Heart right ventricle (tissue), 16 donors: ENCODE results near the gene FAM13C. TPM values are rescaled to one million over a fixed set of nuclear protein-coding genes. Genes with fewer than 3 reads are reported as not detected.

Experiments used
- ATAC-seq, 8 donors: fragments of 200-7000 bp; cut with Tn5 transposase; one replicate each; pipeline ENCODE4 v1.9.1; 2020; ENCODE audit warnings: mild to moderate bottlenecking in 8 of 8, moderate library complexity in 8 of 8, moderate number of reproducible peaks in 1 of 8
- DNase-seq, 2 donors: peaks; one replicate each; pipeline ENCODE4 v3.0.0-alpha.2; 2020
- H3K27ac ChIP-seq, 10 donors: fragments of 200-600 bp; sonication (generic) in 2 of 10; one replicate each; pipeline versions ENCODE4 v1.5.0 to v1.8.0; 2020 to 2022; ENCODE audit warnings: mild to moderate bottlenecking in 3 of 10
- H3K27me3 ChIP-seq, 7 donors: fragments of 200-600 bp; one replicate each; pipeline ENCODE4 v1.8.0; 2021 to 2022; ENCODE audit warnings: mild to moderate bottlenecking in 2 of 7
- H3K36me3 ChIP-seq, 9 donors: fragments of 200-600 bp; sonication (generic) in 1 of 9; one replicate each; pipeline versions ENCODE4 v1.5.0 to v1.8.0; 2020 to 2022; ENCODE audit warnings: mild to moderate bottlenecking in 2 of 9
- H3K4me1 ChIP-seq, 9 donors: fragments of 200-600 bp; sonication (generic) in 1 of 9; one replicate each; pipeline versions ENCODE4 v1.5.0 to v1.8.0; 2020 to 2022; ENCODE audit warnings: mild to moderate bottlenecking in 4 of 9
- H3K4me3 ChIP-seq, 10 donors: fragments of 200-600 bp; sonication (generic) in 2 of 10; one replicate each; pipeline versions ENCODE4 v1.5.0 to v1.8.0; 2020 to 2022; ENCODE audit warnings: mild to moderate bottlenecking in 7 of 10, moderate library complexity in 2 of 10
- H3K9me3 ChIP-seq, 11 donors: fragments of 200-600 bp in 10 of 11; sonication (generic) in 2 of 11; one replicate each; pipeline versions ENCODE4 v1.5.0 to v1.8.0; 2013 to 2022; ENCODE audit warnings: mild to moderate bottlenecking in 2 of 11, control low read depth in 1 of 11, moderate library complexity in 1 of 11
- CTCF ChIP-seq, 9 donors: fragments of 200-600 bp; sonication (generic) in 2 of 9; IDR thresholded peaks; one replicate each; pipeline versions ENCODE4 v1.5.0 to v1.8.0; 2021 to 2022; ENCODE audit warnings: antibody characterized with exemption in 9 of 9, mild to moderate bottlenecking in 5 of 9, moderate library complexity in 1 of 9
- WGBS, 2 donors: extraction: QIAGEN DNeasy Blood & Tissue Kit; methylation state at CpG; one replicate each; pipeline ENCODE4 v1.1.7; 2013; ENCODE audit warnings: inconsistent platforms in 1 of 2; 5-methylcytosine and 5-hydroxymethylcytosine counted together
- intact Hi-C, 10 donors: fragments of 100-400 bp; cut with DNase I; formaldehyde crosslinking; loops; one replicate each; pipeline versions ENCODE4 v1.11.1 to v1.14.2; 2022
- polyA plus RNA-seq, 2 donors: library from polyadenylated mRNA; stranded (reverse); fragments of 200-250 nt; gene quantifications; one replicate each; pipeline ENCODE4 v1.2.3, GENCODE V29; 2013
- total RNA-seq, 10 donors: library from RNA; stranded (reverse); fragmentation: NEBNext Ultra II Directional in 3 of 10; extraction: Animal tissue kit (Norgen Biotek cat#: 25700) in 3 of 10; gene quantifications; one replicate each; pipeline versions ENCODE4 v1.2.1 to v1.2.4, GENCODE V29; 2021 to 2023
- donor health status: Arrhythmogenic right ventricular cardiomyopathy.
- donor health status: ischemic (EF 13 %, LVEDD 7.1; RV severe dilation, severe dysfunction).
- donor health status: healthy with polysubstance abuse.
- donor health status: DM: no; HTN: yes; CAD: no.
- donor health status: DM: no; HTN: no; CAD: no.
- donor health status: ischemic (EF 25% LVEDD 6.9; RV normal size, moderate dysfunction).
- donor health status: ischemic (EF 25% LVEDD 5.7; RV mildly dilated, moderate dysfunction).
- donor health status: healthy.
- donor health status: DM: yes; HTN: yes; CAD: no.
- donor health status: Ischemic cardiomyopathy.
- donor health status: ischemic (EF 35%, LVEDD 5.7; RV mildly dilated, moderate dysfunction).
- donor health status: nonischemic (EF 11% LVEDD 7.7; RV severe dilation, severe dysfunction).
- donor health status: DM: yes; HTN: yes; CAD: no.
- donor health status: PGD.
- donor health status: ischemic (EF 29% LVEDD 5.4; RV normal size, mild dysfunction).
- donor health status: nonischemic (EF 23%, LVEDD 6.1; RV moderate dilation, normal function).

Gene FAM13C
- total and polyA plus RNA-seq, 12 donors: 1.5 to 14.6 (median 7.0) TPM

- intact Hi-C loops: no loop called here
- TF ChIP-seq CTCF (IDR thresholded peaks at IDR 0.05): no peak
- no peak overlapping the region for H3K27ac ChIP-seq
- no peak for ATAC-seq
- H3K4me1 ChIP-seq: no peaks in the 10 kb centered on the region
- H3K27me3 ChIP-seq: no peaks in the 10 kb centered on the region
- no peaks in the 10 kb centered on the region for H3K9me3 ChIP-seq
- no peak for DNase-seq
- peaks cover 0 to 61% (median 11%) of the 10 kb centered on the region in 9 donors for H3K36me3 ChIP-seq
- no peak overlapping the region for H3K4me3 ChIP-seq
Observed at GRCh38 chr10:59252491-59252890, 109.9 kb downstream of the FAM13C start.

- peaks cover 0 to 36% (median 0%) of the 10 kb centered on the region in 9 donors for H3K36me3 ChIP-seq
- DNase-seq (no peak), ATAC-seq (no peak)
- H3K9me3 ChIP-seq: no peaks in the 10 kb centered on the region
- H3K4me3 ChIP-seq: no peak overlapping the region
- WGBS, 2 donors: 72 to 95% methylated on average over 1 of the region's 1 CpG
- TF ChIP-seq CTCF (IDR thresholded peaks at IDR 0.05): no peak
- no peaks in the 10 kb centered on the region for H3K27me3 ChIP-seq
- intact Hi-C loops: loop anchor here in 4 of 10 donors (10.0 kb wide), 3 partner anchors 119 to 339 kb away; partner anchors contain the start of gene FAM13C (in 1 of the 4)
- peaks cover 0 to 4% (median 0%) of the 10 kb centered on the region in 9 donors for H3K4me1 ChIP-seq
- no peak overlapping the region for H3K27ac ChIP-seq
Observed at GRCh38 chr10:59245686-59246085, 116.7 kb downstream of the FAM13C start.

- no peak for ATAC-seq
- intact Hi-C loops: loop anchor here in 9 of 10 donors (5.0 to 10.0 kb wide), 10 partner anchors 117 to 377 kb away; partner anchors contain the start of gene FAM13C (in 2 of the 9)
Observed at GRCh38 chr10:59244871-59245270, 117.5 kb downstream of the FAM13C start.

DNA sequence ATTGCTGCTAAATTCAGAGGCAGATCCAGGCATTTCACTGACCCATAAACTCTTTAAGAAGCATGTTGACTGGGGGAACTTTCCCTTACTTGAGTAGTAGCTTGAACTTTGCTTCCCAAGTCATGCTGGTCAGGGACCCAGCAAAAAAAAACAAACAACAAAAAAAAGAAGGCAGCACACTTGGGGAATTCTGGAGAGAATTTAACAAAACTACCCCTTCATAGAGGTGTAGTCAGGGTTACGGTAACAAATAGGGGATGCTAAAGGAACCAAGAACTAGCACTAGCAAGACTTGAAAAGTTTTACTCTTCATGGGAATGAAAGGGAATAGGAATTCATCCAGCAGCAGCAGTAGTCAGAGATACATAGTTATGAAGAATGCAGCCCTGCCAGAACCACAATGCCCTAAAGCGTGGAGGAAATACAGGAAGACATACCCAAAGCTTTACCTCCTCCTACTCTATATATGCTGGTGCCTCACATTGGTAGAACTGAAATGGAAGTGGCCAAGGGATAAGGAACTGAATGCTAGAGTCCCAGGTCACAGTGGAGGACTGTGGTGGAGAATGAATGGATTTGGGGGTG lies 118.6 kb downstream of the FAM13C start:
- Histone ChIP-seq H3K36me3 (peaks cover 0 to 17% (median 0%) of the 10 kb centered on the region in 9 donors), H3K27me3 (no peaks in the 10 kb centered on the region), H3K4me1 (peaks cover 0 to 4% (median 0%) of the 10 kb centered on the region in 9 donors), H3K27ac (no peak overlapping the region), H3K9me3 (no peaks in the 10 kb centered on the region), H3K4me3 (no peak overlapping the region)
- no peak for DNase-seq
- intact Hi-C loops: loop anchor here in 9 of 10 donors (5.0 to 10.0 kb wide), 10 partner anchors 119 to 379 kb away; partner anchors contain the start of gene FAM13C (in 2 of the 9)
- no peak for ATAC-seq
- 96 to 99% methylated on average over 2 of the region's 2 CpGs for WGBS, 2 donors
- TF ChIP-seq CTCF (IDR thresholded peaks at IDR 0.05): no peak

More at GRCh38 chr10:59244871-59245270, 117.5 kb downstream of the FAM13C start:
- WGBS, 2 donors: 93 to 94% methylated on average over 1 of the region's 1 CpG
- Histone ChIP-seq H3K27me3 (no peaks in the 10 kb centered on the region), H3K4me1 (peaks cover 0 to 4% (median 0%) of the 10 kb centered on the region in 9 donors), H3K9me3 (no peaks in the 10 kb centered on the region), H3K27ac (no peak overlapping the region), H3K4me3 (no peak overlapping the region), H3K36me3 (peaks cover 0 to 27% (median 0%) of the 10 kb centered on the region in 9 donors)
- no peak for DNase-seq
- no peak for TF ChIP-seq CTCF (IDR thresholded peaks at IDR 0.05)
